T47D (cell line): ENCODE data around the gene WSCD1.

Experiments used
- DNase-seq, 2 experiments: peaks; one replicate each; pipeline versions ENCODE4 v3.0.0 to v3.0.0-alpha.2; 2011 to 2012; ENCODE audit warnings: low read depth in 1 of 2, low spot score in 1 of 2
- JUND ChIP-seq: IDR thresholded peaks from 2 replicates; pipeline ENCODE4 v1.6.1; 2012; ENCODE audit warnings: low read depth
- in situ Hi-C: cut with HindIII; loops from 2 replicates; pipeline ENCODE4 v1.10.0; 2016; ENCODE audit warnings: low sequenced_read_pairs, low pct_unique_long_range_greater_than_20kb

The WSCD1 gene

GRCh38 chr17:6045621-6046357, 24.4 kb upstream of the WSCD1 start:
- TF ChIP-seq JUND: no peak
- in situ Hi-C loops: no loop called here
- no peak for DNase-seq

- TF ChIP-seq JUND: no peak
- no peak for DNase-seq
- in situ Hi-C loops: no loop called here
These were observed 23.7 kb upstream of the WSCD1 start for GRCh38 chr17:6046431-6046830.

- no peak for DNase-seq
- no peak for TF ChIP-seq JUND
- in situ Hi-C loops: no loop called here
These were observed 23.2 kb upstream of the WSCD1 start for GRCh38 chr17:6046931-6047330.

GRCh38 chr17:6047966-6048365, 22.2 kb upstream of the WSCD1 start:
- no peak for DNase-seq
- no peak for TF ChIP-seq JUND
- in situ Hi-C loops: no loop called here

GRCh38 chr17:6048486-6048885, 21.7 kb upstream of the WSCD1 start:
- no peak for TF ChIP-seq JUND
- DNase-seq: no peak
- in situ Hi-C loops: no loop called here

- no peak for TF ChIP-seq JUND
- in situ Hi-C loops: no loop called here
These were observed 17.3 kb upstream of the WSCD1 start for GRCh38 chr17:6052926-6053325.

GRCh38 chr17:6054372-6054771, 15.8 kb upstream of the WSCD1 start:
- TF ChIP-seq JUND: no peak

More at GRCh38 chr17:6052926-6053325, 17.3 kb upstream of the WSCD1 start:
- no peak for DNase-seq

GRCh38 chr17:6056104-6056503, 14.1 kb upstream of the WSCD1 start:
- TF ChIP-seq JUND: no peak
- DNase-seq: no peak
- in situ Hi-C loops: no loop called here

More at GRCh38 chr17:6054372-6054771, 15.8 kb upstream of the WSCD1 start:
- in situ Hi-C loops: no loop called here
- no peak for DNase-seq

GRCh38 chr17:6057562-6057961, 12.6 kb upstream of the WSCD1 start:
- in situ Hi-C loops: no loop called here
- no peak for DNase-seq
- no peak for TF ChIP-seq JUND

- DNase-seq: no peak
- in situ Hi-C loops: no loop called here
- TF ChIP-seq JUND: no peak
These were observed 10.8 kb upstream of the WSCD1 start for GRCh38 chr17:6059406-6059805.

GRCh38 chr17:6061290-6061689, 8.9 kb upstream of the WSCD1 start:
- in situ Hi-C loops: no loop called here
- DNase-seq: no peak
- TF ChIP-seq JUND: no peak

GRCh38 chr17:6064868-6065267, 5.3 kb upstream of the WSCD1 start:
- no peak for TF ChIP-seq JUND
- no peak for DNase-seq
- in situ Hi-C loops: no loop called here

- in situ Hi-C loops: no loop called here
- TF ChIP-seq JUND: no peak
- no peak for DNase-seq
These were observed 4.8 kb upstream of the WSCD1 start for GRCh38 chr17:6065351-6065750.
